WTC11 (cell line): ENCODE results near the gene RGL3. TPM values are rescaled to one million over a fixed set of nuclear protein-coding genes. Genes with fewer than 3 reads are reported as not detected.

Source experiments
- ATAC-seq: fragments of 200-7000 bp; cut with Tn5 transposase; 2 replicates; pipeline ENCODE4 v1.10.0; 2021; ENCODE audit warnings: mild to moderate bottlenecking, moderate library complexity
- CTCF ChIA-PET: fragments of 300-600 bp; sonication (Branson Sonifier 250); formaldehyde crosslinking; loops from one replicate; lab custom pipeline; 2021; ENCODE audit warnings: antibody characterized with exemption; lab: Charles Lee
- POLR2A ChIA-PET: fragments of 350-600 bp; sonication (Branson Sonifier 250); formaldehyde crosslinking; loops from one replicate; lab custom pipeline; 2021; ENCODE audit warnings: antibody characterized with exemption; lab: Charles Lee
- DNase-seq: peaks from one replicate; pipeline ENCODE4 v3.0.0; 2021; ENCODE audit warnings: low spot score
- H3K27ac Mint-ChIP-seq: 2 replicates; pipeline ENCODE4 v1.8.0; 2021; ENCODE audit warnings: mixed read lengths
- H3K27me3 Mint-ChIP-seq: 2 replicates; pipeline ENCODE4 v1.8.0; 2021; ENCODE audit warnings: low read depth, mild to moderate bottlenecking, moderate library complexity, mixed read lengths
- H3K36me3 Mint-ChIP-seq: 2 replicates; pipeline ENCODE4 v1.8.0; 2021; ENCODE audit warnings: mixed read lengths
- H3K4me1 Mint-ChIP-seq: 2 replicates; pipeline ENCODE4 v1.8.0; 2022; ENCODE audit warnings: mixed read lengths
- H3K4me3 Mint-ChIP-seq: 2 replicates; pipeline ENCODE4 v1.8.0; 2021; ENCODE audit warnings: mild to moderate bottlenecking, moderate library complexity, mixed read lengths
- H3K9me3 Mint-ChIP-seq: 2 replicates; pipeline ENCODE4 v1.8.0; 2021; ENCODE audit warnings: mixed read lengths
- ATF6 ChIP-seq: sonication (generic); formaldehyde crosslinking; IDR thresholded peaks from 2 replicates; pipeline ENCODE4 v1.8.1; 2023; ENCODE audit warnings: mild to moderate bottlenecking, missing genetic modification reagents
- CBFB ChIP-seq: sonication (generic); formaldehyde crosslinking; IDR thresholded peaks from 2 replicates; pipeline ENCODE4 v1.8.1; 2022; ENCODE audit warnings: mild to moderate bottlenecking, low read depth, missing genetic modification reagents
- CREB1 ChIP-seq: sonication (generic); formaldehyde crosslinking; IDR thresholded peaks from 2 replicates; pipeline ENCODE4 v1.8.0; 2023; ENCODE audit warnings: mild to moderate bottlenecking, missing genetic modification reagents
- E2F4 ChIP-seq: sonication (generic); formaldehyde crosslinking; IDR thresholded peaks from 2 replicates; pipeline ENCODE4 v1.8.1; 2022; ENCODE audit warnings: low read depth, mild to moderate bottlenecking, moderate library complexity, missing genetic modification reagents, borderline replicate concordance
- E2F5 ChIP-seq: sonication (generic); formaldehyde crosslinking; IDR thresholded peaks from 2 replicates; pipeline ENCODE4 v1.8.1; 2022; ENCODE audit warnings: mild to moderate bottlenecking, moderate library complexity, missing genetic modification reagents
- HMGA2 ChIP-seq: fragments of 250-450 bp; sonication (Bioruptor Pico); IDR thresholded peaks from 2 replicates; pipeline ENCODE4 v1.4.0; 2021; ENCODE audit warnings: mild to moderate bottlenecking, moderate library complexity
- HMGXB4 ChIP-seq: sonication (generic); formaldehyde crosslinking; IDR thresholded peaks from 2 replicates; pipeline ENCODE4 v1.8.1; 2023; ENCODE audit warnings: mild to moderate bottlenecking, moderate library complexity, missing genetic modification reagents
- JAZF1 ChIP-seq: fragments of 250-450 bp; sonication (Bioruptor Pico); IDR thresholded peaks from 2 replicates; pipeline ENCODE4 v1.9.0; 2021; ENCODE audit warnings: moderate library complexity, mild to moderate bottlenecking, inconsistent platforms
- KAT7 ChIP-seq: sonication (generic); formaldehyde crosslinking; IDR thresholded peaks from 2 replicates; pipeline ENCODE4 v1.8.1; 2023; ENCODE audit warnings: missing genetic modification reagents, mild to moderate bottlenecking, borderline replicate concordance
- MXD4 ChIP-seq: fragments of 250-450 bp; sonication (Bioruptor Pico); IDR thresholded peaks from 2 replicates; pipeline ENCODE4 v1.8.0; 2021; ENCODE audit warnings: mild to moderate bottlenecking, moderate library complexity, borderline replicate concordance
- MYBL2 ChIP-seq: sonication (generic); formaldehyde crosslinking; IDR thresholded peaks from 2 replicates; pipeline ENCODE4 v1.8.1; 2023; ENCODE audit warnings: mild to moderate bottlenecking, moderate library complexity, missing genetic modification reagents
- NFATC4 ChIP-seq: fragments of 250-450 bp; sonication (Bioruptor Pico); IDR thresholded peaks from 2 replicates; pipeline ENCODE4 v1.9.0; 2021; ENCODE audit warnings: mild to moderate bottlenecking
- NR3C1 ChIP-seq: sonication (generic); formaldehyde crosslinking; conservative IDR thresholded peaks from 2 replicates; pipeline ENCODE4 v1.8.1; 2023; ENCODE audit warnings: low read depth, mild to moderate bottlenecking, missing genetic modification reagents
- PREB ChIP-seq: sonication (generic); formaldehyde crosslinking; IDR thresholded peaks from 2 replicates; pipeline ENCODE4 v1.8.1; 2022; ENCODE audit warnings: mild to moderate bottlenecking, missing genetic modification reagents, moderate library complexity, borderline replicate concordance
- SOX15 ChIP-seq: fragments of 250-450 bp; sonication (Bioruptor Pico); IDR thresholded peaks from 2 replicates; pipeline ENCODE4 v1.9.0; 2021; ENCODE audit warnings: mild to moderate bottlenecking
- STAT6 ChIP-seq: sonication (generic); formaldehyde crosslinking; conservative IDR thresholded peaks from 2 replicates; pipeline ENCODE4 v1.8.1; 2023; ENCODE audit warnings: mild to moderate bottlenecking, low read depth, missing genetic modification reagents, moderate library complexity
- TEAD1 ChIP-seq: sonication (generic); formaldehyde crosslinking; IDR thresholded peaks from 2 replicates; pipeline ENCODE4 v1.8.0; 2022; ENCODE audit warnings: mild to moderate bottlenecking, missing genetic modification reagents
- ZBTB21 ChIP-seq: sonication (generic); formaldehyde crosslinking; IDR thresholded peaks from 2 replicates; pipeline ENCODE4 v1.8.1; 2023; ENCODE audit warnings: mild to moderate bottlenecking, missing genetic modification reagents, borderline replicate concordance
- ZBTB43 ChIP-seq: sonication (generic); formaldehyde crosslinking; IDR thresholded peaks from 2 replicates; pipeline ENCODE4 v1.8.1; 2023; ENCODE audit warnings: mild to moderate bottlenecking, missing genetic modification reagents
- ZNF219 ChIP-seq: sonication (generic); formaldehyde crosslinking; IDR thresholded peaks from 2 replicates; pipeline ENCODE4 v1.8.0; 2023; ENCODE audit warnings: missing genetic modification reagents, mild to moderate bottlenecking, borderline replicate concordance
- ZNF423 ChIP-seq: fragments of 250-450 bp; sonication (Bioruptor Pico); IDR thresholded peaks from 2 replicates; pipeline ENCODE4 v2.1.2; 2022; ENCODE audit warnings: mild to moderate bottlenecking, moderate library complexity
- total RNA-seq: library from RNA; stranded (reverse); gene quantifications from 3 replicates; pipeline ENCODE4 v1.2.3, GENCODE V29; 2021

Gene RGL3
- total RNA-seq, 1 experiment from 2014 or later: 69.0 TPM

- H3K27ac Mint-ChIP-seq: no peak overlapping the region
- DNase-seq (no peak), ATAC-seq (no peak)
- no peak for TF ChIP-seq PREB (CRISPR knock-in tag)
- TF ChIP-seq CREB1 (CRISPR knock-in tag): no peak
- no peak for TF ChIP-seq KAT7
- no peak for TF ChIP-seq NFATC4 (CRISPR knock-in tag)
- no peak for TF ChIP-seq ZNF423 (CRISPR knock-in tag)
- no peak for TF ChIP-seq MXD4 (CRISPR knock-in tag)
- H3K9me3 Mint-ChIP-seq: no peaks in the 10 kb centered on the region
- H3K4me1 Mint-ChIP-seq: peaks cover 10% of the 10 kb centered on the region
- ChIA-PET CTCF (interaction anchor here (0.9 to 2.4 kb wide), 3 partner anchors 24 to 97 kb away, joined by 3 to 10 read pairs (median 7); partner anchors contain the start of gene ELAVL3), POLR2A (interaction anchor here (0.8 kb wide), 1 partner anchor 21 kb away, joined by 3 read pairs; no protein-coding TSS in a partner anchor)
- no peak overlapping the region for H3K4me3 Mint-ChIP-seq
- no peaks in the 10 kb centered on the region for H3K36me3 Mint-ChIP-seq
- H3K27me3 Mint-ChIP-seq: no peaks in the 10 kb centered on the region
Measured at GRCh38 chr19:11458236-11458900, 39.3 kb upstream of the RGL3 start.

GRCh38 chr19:11457831-11458230 lies 38.7 kb upstream of the RGL3 start:
- ChIA-PET CTCF (interaction anchor here (0.7 to 2.4 kb wide), 4 partner anchors 22 to 75 kb away, joined by 3 to 7 read pairs (median 3); partner anchors contain the start of genes ELAVL3, ODAD3 and PRKCSH), POLR2A (interaction anchor here (0.8 kb wide), 1 partner anchor 22 kb away, joined by 3 read pairs; no protein-coding TSS in a partner anchor)
- H3K36me3 Mint-ChIP-seq: no peaks in the 10 kb centered on the region
- H3K27me3 Mint-ChIP-seq: no peaks in the 10 kb centered on the region
- ATAC-seq (no peak), DNase-seq (no peak)
- peaks cover 13% of the 10 kb centered on the region for H3K4me1 Mint-ChIP-seq
- H3K4me3 Mint-ChIP-seq: no peak overlapping the region
- no peaks in the 10 kb centered on the region for H3K9me3 Mint-ChIP-seq
- H3K27ac Mint-ChIP-seq: no peak overlapping the region
- no peak for TF ChIP-seq CBFB (CRISPR knock-in tag)
- no peak for TF ChIP-seq MYBL2
- no peak for TF ChIP-seq ATF6 (CRISPR knock-in tag)
- no peak for TF ChIP-seq ZBTB43
- TF ChIP-seq ZNF219 (CRISPR knock-in tag): no peak
- TF ChIP-seq HMGA2 (CRISPR knock-in tag): no peak
- TF ChIP-seq KAT7: no peak
- no peak for TF ChIP-seq E2F4 (CRISPR knock-in tag)
- no peak for TF ChIP-seq NR3C1 (CRISPR knock-in tag)
- no peak for TF ChIP-seq SOX15
- TF ChIP-seq PREB (CRISPR knock-in tag): no peak
- TF ChIP-seq ZBTB21 (CRISPR knock-in tag): no peak
- TF ChIP-seq TEAD1 (CRISPR knock-in tag): no peak
- TF ChIP-seq JAZF1: no peak
- no peak for TF ChIP-seq HMGXB4 (CRISPR knock-in tag)
- no peak for TF ChIP-seq E2F5 (CRISPR knock-in tag)
- no peak for TF ChIP-seq STAT6 (CRISPR knock-in tag)
